ENCODE data around the gene FBXO4.

Gene FBXO4

DNA sequence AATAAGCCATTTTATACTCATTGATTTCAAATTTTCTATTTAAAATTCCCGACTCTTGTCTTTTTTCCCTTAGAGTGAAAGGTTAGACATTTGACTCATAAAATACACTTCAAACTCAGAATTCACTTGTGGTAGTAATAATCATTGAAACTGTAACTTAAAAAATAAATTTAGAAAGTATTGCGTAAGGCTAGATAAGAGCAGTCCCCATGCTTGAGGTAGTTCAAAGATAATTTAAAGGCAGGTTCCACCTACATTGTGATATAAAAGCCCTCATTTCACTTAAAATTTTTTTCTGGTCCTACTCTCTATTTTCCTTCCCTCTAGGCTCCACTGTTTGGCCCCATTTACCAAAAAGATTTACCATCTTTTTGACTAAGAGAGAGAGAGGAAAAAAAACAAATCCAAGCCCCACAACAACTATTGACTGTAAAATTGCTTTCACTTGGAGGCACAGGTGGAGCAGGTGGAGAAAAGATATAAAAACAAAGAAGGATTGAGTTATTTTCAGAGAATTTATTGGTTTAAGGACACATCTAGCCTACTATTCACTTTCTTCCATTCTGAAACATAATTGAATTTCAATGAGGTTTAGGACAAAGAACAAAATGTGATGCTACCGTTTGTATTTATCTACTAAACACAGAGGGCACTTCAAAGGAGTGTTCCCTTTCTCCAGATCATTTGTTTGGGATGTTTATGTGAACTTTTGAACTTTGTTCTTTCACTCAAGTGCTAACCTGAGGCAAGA lies 61.0 kb downstream of the FBXO4 start:
- no peak for DNase-seq

Data from effector CD4-positive, alpha-beta T cell (primary cell).